Fibroblast of lung (primary cell): Measurements from ENCODE around the gene HECTD2.
"Not testable (repeated sequence)": the region's sequence is repeated elsewhere in the genome, so short reads cannot be mapped to it uniquely, and the experiment has no call there.

Source experiments
- EZH2 ChIP-seq: IDR thresholded peaks from 2 replicates; pipeline ENCODE4 v1.5.1; 2012; ENCODE audit warnings: low read length, control low read depth, mild to moderate bottlenecking; ENCODE audit errors: missing control alignments
- TF ChIP-seq, protein P1 (sequence below), 2 donors: IDR thresholded peaks in 1 of 2; conservative IDR thresholded peaks in 1 of 2; 1 replicate in 1 of 2; 2 replicates in 1 of 2; pipeline ENCODE4 v1.5.1; 2011 to 2012; ENCODE audit warnings: low read length in 2 of 2, control low read depth in 1 of 2, inconsistent platforms in 1 of 2, low read depth in 1 of 2, mild to moderate bottlenecking in 1 of 2

DNA sequence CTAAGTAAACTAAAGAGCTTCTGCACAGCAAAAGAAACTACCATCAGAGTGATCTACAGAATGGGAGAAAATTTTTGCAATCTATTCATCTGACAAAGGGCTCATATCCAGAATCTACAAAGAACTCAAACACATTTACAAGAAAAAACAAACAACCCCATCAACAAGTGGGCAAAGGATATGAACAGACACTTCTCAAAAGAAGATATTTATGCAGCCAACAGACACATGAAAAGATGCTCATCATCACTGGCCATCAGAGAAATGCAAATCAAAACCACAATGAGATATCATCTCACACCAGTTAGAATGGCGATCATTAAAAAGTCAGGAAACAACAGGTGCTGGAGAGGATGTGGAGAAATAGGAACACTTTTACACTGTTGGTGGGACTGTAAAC is 124.6 kb downstream of the HECTD2 start:
- not testable (repeated sequence) for TF ChIP-seq EZH2
- TF ChIP-seq, protein P1, sequence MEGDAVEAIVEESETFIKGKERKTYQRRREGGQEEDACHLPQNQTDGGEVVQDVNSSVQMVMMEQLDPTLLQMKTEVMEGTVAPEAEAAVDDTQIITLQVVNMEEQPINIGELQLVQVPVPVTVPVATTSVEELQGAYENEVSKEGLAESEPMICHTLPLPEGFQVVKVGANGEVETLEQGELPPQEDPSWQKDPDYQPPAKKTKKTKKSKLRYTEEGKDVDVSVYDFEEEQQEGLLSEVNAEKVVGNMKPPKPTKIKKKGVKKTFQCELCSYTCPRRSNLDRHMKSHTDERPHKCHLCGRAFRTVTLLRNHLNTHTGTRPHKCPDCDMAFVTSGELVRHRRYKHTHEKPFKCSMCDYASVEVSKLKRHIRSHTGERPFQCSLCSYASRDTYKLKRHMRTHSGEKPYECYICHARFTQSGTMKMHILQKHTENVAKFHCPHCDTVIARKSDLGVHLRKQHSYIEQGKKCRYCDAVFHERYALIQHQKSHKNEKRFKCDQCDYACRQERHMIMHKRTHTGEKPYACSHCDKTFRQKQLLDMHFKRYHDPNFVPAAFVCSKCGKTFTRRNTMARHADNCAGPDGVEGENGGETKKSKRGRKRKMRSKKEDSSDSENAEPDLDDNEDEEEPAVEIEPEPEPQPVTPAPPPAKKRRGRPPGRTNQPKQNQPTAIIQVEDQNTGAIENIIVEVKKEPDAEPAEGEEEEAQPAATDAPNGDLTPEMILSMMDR (conservative IDR thresholded peaks at IDR 0.05 in 1 of 2, IDR thresholded peaks at IDR 0.05 in 1 of 2; ENCODE audit: low read depth in 1 of 2, low read length in 2 of 2), result not testable (repeated sequence)
